Rectal smooth muscle tissue (tissue), 1 donor: Measurements from ENCODE around the gene IQCE.
A peak's percentile ranks its signal among the peaks of the same experiment; 100 is the strongest.

Experiments used
- H3K27ac ChIP-seq: one replicate; pipeline ENCODE4 v1.7.0; 2013; ENCODE audit warnings: low read depth, low read length, inconsistent platforms
- H3K27me3 ChIP-seq: one replicate; pipeline ENCODE4 v1.7.0; 2013; ENCODE audit warnings: low read length; ENCODE audit not compliant: control insufficient read depth, insufficient read depth
- H3K36me3 ChIP-seq: one replicate; pipeline ENCODE4 v1.7.0; 2013; ENCODE audit warnings: low read length; ENCODE audit not compliant: control insufficient read depth, insufficient read depth
- H3K4me1 ChIP-seq: one replicate; pipeline ENCODE4 v1.7.0; 2013; ENCODE audit warnings: low read length; ENCODE audit not compliant: control insufficient read depth, insufficient read depth
- H3K4me3 ChIP-seq: one replicate; pipeline ENCODE4 v1.7.0; 2013; ENCODE audit warnings: low read length
- H3K9ac ChIP-seq: one replicate; pipeline ENCODE4 v1.7.0; 2013; ENCODE audit warnings: low read length

IQCE gene

GRCh38 chr7:2517026-2517425, 41.8 kb upstream of the IQCE start:
- Histone ChIP-seq H3K4me1 (peaks cover 2% of the 10 kb centered on the region), H3K27ac (no peak overlapping the region), H3K27me3 (peaks cover 13% of the 10 kb centered on the region), H3K36me3 (no peaks in the 10 kb centered on the region), H3K9ac (no peak overlapping the region), H3K4me3 (no peak overlapping the region)

GRCh38 chr7:2517678-2518507, 40.9 kb upstream of the IQCE start:
- Histone ChIP-seq H3K36me3 (no peaks in the 10 kb centered on the region), H3K27ac (no peak overlapping the region), H3K27me3 (peaks cover 19% of the 10 kb centered on the region), H3K9ac (no peak overlapping the region), H3K4me1 (peaks cover 2% of the 10 kb centered on the region), H3K4me3 (no peak overlapping the region)

GRCh38 chr7:2518737-2519118, 40.1 kb upstream of the IQCE start:
- H3K27me3 ChIP-seq: peaks cover 20% of the 10 kb centered on the region
- no peak overlapping the region for H3K27ac ChIP-seq
- peak overlapping the region; percentile 64 for H3K4me3 ChIP-seq
- H3K36me3 ChIP-seq: no peaks in the 10 kb centered on the region
- no peak overlapping the region for H3K9ac ChIP-seq
- peaks cover 4% of the 10 kb centered on the region for H3K4me1 ChIP-seq

- peak within 1 kb of the TSS; percentile 81 for H3K4me3 ChIP-seq
- H3K9ac ChIP-seq: no peak within 1 kb of the TSS
- peaks cover 4% of the 10 kb centered on the region for H3K4me1 ChIP-seq
- no peak within 1 kb of the TSS for H3K27ac ChIP-seq
- peaks cover 21% of the 10 kb centered on the region for H3K27me3 ChIP-seq
- H3K36me3 ChIP-seq: no peaks in the 10 kb centered on the region
Measured at GRCh38 chr7:2519119-2519930, 39.5 kb upstream of the IQCE start, which contains the start of gene LFNG. Gene LFNG, plus strand, starts transcription at chr7:2519774. Its CDS starts 88 bp downstream, at chr7:2519862.

GRCh38 chr7:2520131-2520760, 38.5 kb upstream of the IQCE start:
- peak overlapping the region; percentile 81 for H3K4me3 ChIP-seq
- no peak overlapping the region for H3K9ac ChIP-seq
- H3K27me3 ChIP-seq: peaks cover 21% of the 10 kb centered on the region
- H3K36me3 ChIP-seq: no peaks in the 10 kb centered on the region
- H3K4me1 ChIP-seq: peaks cover 4% of the 10 kb centered on the region
- no peak overlapping the region for H3K27ac ChIP-seq

- H3K36me3 ChIP-seq: no peaks in the 10 kb centered on the region
- H3K27me3 ChIP-seq: peaks cover 21% of the 10 kb centered on the region
- peaks cover 4% of the 10 kb centered on the region for H3K4me1 ChIP-seq
- peak overlapping the region; percentile 81 for H3K4me3 ChIP-seq
- H3K9ac ChIP-seq: no peak overlapping the region
- no peak overlapping the region for H3K27ac ChIP-seq
Measured at GRCh38 chr7:2520761-2521290, 38.0 kb upstream of the IQCE start.

- H3K4me3 ChIP-seq: peak overlapping the region; percentile 78
- peaks cover 4% of the 10 kb centered on the region for H3K4me1 ChIP-seq
- peak overlapping the region; percentile 22 for H3K9ac ChIP-seq
- H3K27ac ChIP-seq: no peak overlapping the region
- H3K36me3 ChIP-seq: no peaks in the 10 kb centered on the region
- peaks cover 21% of the 10 kb centered on the region for H3K27me3 ChIP-seq
Measured at GRCh38 chr7:2521341-2521745, 37.4 kb upstream of the IQCE start.

- Histone ChIP-seq H3K27ac (peak overlapping the region; percentile 1), H3K4me1 (peaks cover 4% of the 10 kb centered on the region), H3K36me3 (no peaks in the 10 kb centered on the region), H3K4me3 (peak overlapping the region; percentile 78), H3K9ac (peak overlapping the region; percentile 49), H3K27me3 (peaks cover 23% of the 10 kb centered on the region)
Measured at GRCh38 chr7:2521952-2522591, 36.7 kb upstream of the IQCE start.

GRCh38 chr7:2522780-2523433, 35.9 kb upstream of the IQCE start:
- no peak overlapping the region for H3K27ac ChIP-seq
- peaks cover 23% of the 10 kb centered on the region for H3K27me3 ChIP-seq
- H3K36me3 ChIP-seq: peaks cover 2% of the 10 kb centered on the region
- peaks cover 4% of the 10 kb centered on the region for H3K4me1 ChIP-seq
- peak overlapping the region; percentile 49 for H3K9ac ChIP-seq
- peak overlapping the region; percentile 78 for H3K4me3 ChIP-seq

GRCh38 chr7:2523461-2523936, 35.3 kb upstream of the IQCE start:
- peak overlapping the region; percentile 78 for H3K4me3 ChIP-seq
- H3K27ac ChIP-seq: peak overlapping the region; percentile 51
- peak overlapping the region; percentile 40 for H3K9ac ChIP-seq

More at GRCh38 chr7:2523461-2523936, 35.3 kb upstream of the IQCE start:
- H3K27me3 ChIP-seq: peaks cover 23% of the 10 kb centered on the region
- H3K4me1 ChIP-seq: peaks cover 4% of the 10 kb centered on the region
- peaks cover 2% of the 10 kb centered on the region for H3K36me3 ChIP-seq
